Trophoblast cell (in vitro differentiated cells and primary cell): ENCODE measurements around the gene SFRP4.
"Not testable (repeated sequence)": the region's sequence is repeated elsewhere in the genome, so short reads cannot be mapped to it uniquely, and the experiment has no call there.

Experiments
- DNase-seq, 2 donors: peaks; one replicate each; pipeline ENCODE4 v3.0.0-alpha.2; 2016
- H2AFZ ChIP-seq: 2 replicates; pipeline ENCODE4 v1.6.1; 2013; ENCODE audit warnings: low read length, moderate library complexity, mild to moderate bottlenecking; ENCODE audit not compliant: insufficient read depth, poor library complexity
- H2AK5ac ChIP-seq: 2 replicates; pipeline ENCODE4 v1.6.1; 2013; ENCODE audit warnings: mild to moderate bottlenecking, low read length
- H2BK120ac ChIP-seq: 2 replicates; pipeline ENCODE4 v1.6.1; 2013; ENCODE audit warnings: low read length, mild to moderate bottlenecking, moderate library complexity; ENCODE audit not compliant: insufficient read depth, poor library complexity
- H2BK12ac ChIP-seq: 2 replicates; pipeline ENCODE4 v1.6.1; 2013; ENCODE audit warnings: mild to moderate bottlenecking, low read length, moderate library complexity
- H2BK5ac ChIP-seq: 2 replicates; pipeline ENCODE4 v1.6.1; 2013; ENCODE audit warnings: low read length, low read depth, moderate library complexity, mild to moderate bottlenecking; ENCODE audit not compliant: poor library complexity
- H3K14ac ChIP-seq: 2 replicates; pipeline ENCODE4 v1.6.1; 2013; ENCODE audit warnings: mild to moderate bottlenecking, low read length
- H3K18ac ChIP-seq: 2 replicates; pipeline ENCODE4 v1.6.1; 2013; ENCODE audit warnings: mild to moderate bottlenecking, low read length
- H3K23ac ChIP-seq: 2 replicates; pipeline ENCODE4 v1.6.1; 2013; ENCODE audit warnings: low read length
- H3K27ac ChIP-seq: 2 replicates; pipeline ENCODE4 v1.5.1; 2013; ENCODE audit warnings: low read depth, mild to moderate bottlenecking, inconsistent platforms, low read length, moderate library complexity
- H3K27me3 ChIP-seq: 2 replicates; pipeline ENCODE4 v1.6.1; 2013; ENCODE audit warnings: inconsistent platforms, mild to moderate bottlenecking, low read length, moderate library complexity; ENCODE audit not compliant: insufficient read depth
- H3K36me3 ChIP-seq, 2 experiments: 1 replicate in 1 of 2; 2 replicates in 1 of 2; pipeline ENCODE4 v1.6.1; 2013; ENCODE audit warnings: low read length in 2 of 2, mild to moderate bottlenecking in 2 of 2, moderate library complexity in 1 of 2; ENCODE audit not compliant: insufficient read depth in 2 of 2, control insufficient read depth in 1 of 2
- H3K4ac ChIP-seq: 2 replicates; pipeline ENCODE4 v1.6.1; 2013; ENCODE audit warnings: low read depth, mild to moderate bottlenecking, low read length, moderate library complexity
- H3K4me1 ChIP-seq, 2 experiments: 1 replicate in 1 of 2; 2 replicates in 1 of 2; pipeline ENCODE4 v1.6.1; 2013; ENCODE audit warnings: low read length in 2 of 2, mild to moderate bottlenecking in 2 of 2, moderate library complexity in 1 of 2; ENCODE audit not compliant: insufficient read depth in 2 of 2, control insufficient read depth in 1 of 2
- H3K4me2 ChIP-seq: 2 replicates; pipeline ENCODE4 v1.6.1; 2013; ENCODE audit warnings: inconsistent platforms, mild to moderate bottlenecking, low read length, moderate library complexity
- H3K4me3 ChIP-seq: 2 replicates; pipeline ENCODE4 v1.5.1; 2013; ENCODE audit warnings: mild to moderate bottlenecking, low read depth, low read length, inconsistent platforms
- H3K79me1 ChIP-seq: one replicate; pipeline ENCODE4 v1.6.1; 2013; ENCODE audit warnings: low read length
- H3K79me2 ChIP-seq: 2 replicates; pipeline ENCODE4 v1.6.1; 2013; ENCODE audit warnings: low read length, mild to moderate bottlenecking; ENCODE audit not compliant: control insufficient read depth, insufficient read depth, poor library complexity
- H3K9ac ChIP-seq: 2 replicates; pipeline ENCODE4 v1.6.1; 2013; ENCODE audit warnings: mild to moderate bottlenecking, low read length
- H3K9me3 ChIP-seq: 2 replicates; pipeline ENCODE4 v1.6.1; 2013; ENCODE audit warnings: low read depth, mild to moderate bottlenecking, control low read depth, inconsistent platforms, low read length; ENCODE audit not compliant: insufficient read depth
- H4K12ac ChIP-seq: 2 replicates; pipeline ENCODE4 v1.6.1; 2013; ENCODE audit warnings: low read depth, mild to moderate bottlenecking, low read length, moderate library complexity
- H4K8ac ChIP-seq: 2 replicates; pipeline ENCODE4 v1.6.1; 2013; ENCODE audit warnings: low read depth, mild to moderate bottlenecking, low read length, moderate library complexity
- H4K91ac ChIP-seq: one replicate; pipeline ENCODE4 v1.6.1; 2013; ENCODE audit warnings: low read depth, mild to moderate bottlenecking, low read length, moderate library complexity
- WGBS: extraction: QIAGEN DNeasy Blood & Tissue Kit; methylation state at CpG from one replicate; pipeline ENCODE4 v1.1.7; 2013; ENCODE audit warnings: missing lambda C conversion rate; ENCODE audit not compliant: insufficient read length, insufficient coverage; ENCODE audit errors: extremely low coverage; 5-methylcytosine and 5-hydroxymethylcytosine counted together

Gene SFRP4

GRCh38 chr7:37957221-37957970, 40.8 kb upstream of the SFRP4 start:
- Histone ChIP-seq H4K91ac (no peak overlapping the region), H3K79me2 (no peaks in the 10 kb centered on the region), H2BK12ac (no peak overlapping the region), H3K4me3 (no peak overlapping the region), H2AFZ (no peak overlapping the region), H3K27ac (no peak overlapping the region), H3K36me3 (no peaks in the 10 kb centered on the region), H3K18ac (no peak overlapping the region), H2AK5ac (no peak overlapping the region), H3K9me3 (no peaks in the 10 kb centered on the region), H3K4ac (no peak overlapping the region), H3K23ac (no peak overlapping the region), H3K79me1 (no peaks in the 10 kb centered on the region), H4K12ac (no peak overlapping the region), H3K4me1 (no peaks in the 10 kb centered on the region), H2BK5ac (no peak overlapping the region), H2BK120ac (no peak overlapping the region), H3K27me3 (no peaks in the 10 kb centered on the region), H3K14ac (no peak overlapping the region), H3K4me2 (no peak overlapping the region), H3K9ac (no peak overlapping the region), H4K8ac (no peak overlapping the region)
- DNase-seq, result peak in 1 of 2 donors; percentile 16
- no CpG with 5 or more reads among the region's 9 CpGs for WGBS

- Histone ChIP-seq H3K79me1 (no peaks in the 10 kb centered on the region), H3K4me3 (no peak overlapping the region), H3K36me3 (no peaks in the 10 kb centered on the region), H3K79me2 (no peaks in the 10 kb centered on the region), H3K18ac (no peak overlapping the region), H3K4me2 (no peak overlapping the region), H3K27me3 (no peaks in the 10 kb centered on the region), H3K9ac (no peak overlapping the region), H4K91ac (no peak overlapping the region), H2AFZ (no peak overlapping the region), H3K9me3 (no peaks in the 10 kb centered on the region), H2BK5ac (no peak overlapping the region), H3K4ac (no peak overlapping the region), H3K14ac (no peak overlapping the region), H4K8ac (no peak overlapping the region), H2BK12ac (no peak overlapping the region), H2BK120ac (no peak overlapping the region), H3K27ac (no peak overlapping the region), H3K23ac (no peak overlapping the region), H3K4me1 (no peaks in the 10 kb centered on the region), H4K12ac (no peak overlapping the region), H2AK5ac (no peak overlapping the region)
- DNase-seq, result no peak
Observed at GRCh38 chr7:37956791-37957190, 40.2 kb upstream of the SFRP4 start.

GRCh38 chr7:37954217-37954616, 37.6 kb upstream of the SFRP4 start:
- H3K79me2 ChIP-seq, H2AK5ac ChIP-seq, H3K23ac ChIP-seq, H3K14ac ChIP-seq, H3K4me1 ChIP-seq, H2BK120ac ChIP-seq, H3K4ac ChIP-seq, DNase-seq, H3K27ac ChIP-seq, H4K12ac ChIP-seq, H3K4me3 ChIP-seq, H2AFZ ChIP-seq, H4K91ac ChIP-seq, H3K79me1 ChIP-seq, H3K9me3 ChIP-seq, H3K9ac ChIP-seq, H3K36me3 ChIP-seq, H3K27me3 ChIP-seq, H2BK5ac ChIP-seq, H4K8ac ChIP-seq, H3K18ac ChIP-seq, H3K4me2 ChIP-seq, H2BK12ac ChIP-seq: not testable (repeated sequence)
- no CpG with 5 or more reads among the region's 1 CpG for WGBS

- WGBS, result no CpG with 5 or more reads among the region's 2 CpGs
- Histone ChIP-seq H3K14ac (no peak overlapping the region), H3K4me2 (no peak overlapping the region), H2BK120ac (no peak overlapping the region), H3K79me1 (no peaks in the 10 kb centered on the region), H3K36me3 (no peaks in the 10 kb centered on the region), H2BK5ac (no peak overlapping the region), H3K79me2 (no peaks in the 10 kb centered on the region), H3K23ac (no peak overlapping the region), H2AK5ac (no peak overlapping the region), H4K12ac (no peak overlapping the region), H4K91ac (no peak overlapping the region), H3K9ac (no peak overlapping the region), H3K18ac (no peak overlapping the region), H3K4ac (no peak overlapping the region), H3K4me1 (no peaks in the 10 kb centered on the region), H3K4me3 (no peak overlapping the region), H2BK12ac (no peak overlapping the region), H4K8ac (no peak overlapping the region), H2AFZ (no peak overlapping the region), H3K27me3 (no peaks in the 10 kb centered on the region), H3K9me3 (no peaks in the 10 kb centered on the region), H3K27ac (no peak overlapping the region)
- no peak for DNase-seq
Observed at GRCh38 chr7:37952240-37952639, 35.6 kb upstream of the SFRP4 start.
